SK-N-MC (cell line): ENCODE data around the gene RAB6D.

ENCODE experiments used
- EZH2 ChIP-seq: fragments of 200-600 bp; sonication (generic); IDR thresholded peaks from one replicate; pipeline ENCODE4 v1.6.1; 2017; ENCODE audit warnings: antibody characterized with exemption
- POLR2AphosphoS5 ChIP-seq: IDR thresholded peaks from 2 replicates; pipeline ENCODE4 v1.6.1; 2012; ENCODE audit warnings: mild to moderate bottlenecking, low read depth, low read length, borderline replicate concordance

DNA sequence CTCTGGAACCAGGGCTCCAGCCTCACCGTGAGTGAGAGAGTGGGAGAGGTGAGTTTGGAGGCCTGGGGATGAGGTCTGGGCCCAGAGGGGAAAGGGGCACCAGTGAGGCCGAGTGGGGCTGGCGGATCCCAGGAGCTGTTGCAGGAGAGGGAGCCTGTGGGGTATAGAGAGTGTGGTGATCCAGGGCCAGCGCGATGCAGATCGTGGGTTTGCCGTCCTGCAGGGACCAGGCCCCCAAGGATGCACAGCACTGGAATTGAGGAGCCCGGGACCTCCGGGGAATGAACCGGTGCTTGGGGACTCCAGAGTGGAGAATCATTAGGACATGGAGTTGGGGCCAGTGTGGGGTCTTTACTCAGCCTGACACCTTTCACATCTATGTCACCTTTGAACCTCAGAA, 25.7 kb upstream of the RAB6D start:
- no peak for TF ChIP-seq EZH2
- TF ChIP-seq POLR2AphosphoS5 = no peak
